Thoracic aorta (tissue), 2 donors: ENCODE results near the gene KCNK13. TPM values are rescaled to one million over a fixed set of nuclear protein-coding genes. Genes with fewer than 3 reads are reported as not detected.
"Not testable (repeated sequence)": the region's sequence is repeated elsewhere in the genome, so short reads cannot be mapped to it uniquely, and the experiment has no call there.

Experiments used
- ATAC-seq: fragments of 150-250 bp; one replicate; pipeline ENCODE4 v1.8.0; 2017; ENCODE audit warnings: low read depth; ENCODE audit not compliant: insufficient number of reproducible peaks, low FRiP score
- DNase-seq: peaks from one replicate; pipeline ENCODE4 v3.0.0-alpha.2; 2020; ENCODE audit warnings: low spot score
- H3K27ac ChIP-seq, 2 donors: fragments of 200-600 bp; sonication (generic); 1 replicate in 1 of 2; 2 replicates in 1 of 2; pipeline ENCODE4 v1.5.1; 2016; ENCODE audit warnings: mild to moderate bottlenecking in 2 of 2, moderate library complexity in 2 of 2
- H3K27me3 ChIP-seq: fragments of 200-600 bp; sonication (generic); replicated peaks from 2 replicates; pipeline ENCODE4 v1.6.0; 2016; ENCODE audit warnings: mild to moderate bottlenecking; ENCODE audit not compliant: insufficient read depth
- H3K36me3 ChIP-seq: fragments of 200-600 bp; sonication (generic); one replicate; pipeline ENCODE4 v1.5.1; 2016
- H3K4me1 ChIP-seq, 2 donors: fragments of 200-600 bp; sonication (generic); 1 replicate in 1 of 2; 2 replicates in 1 of 2; pipeline versions ENCODE4 v1.5.1 to v1.6.0; 2016; ENCODE audit warnings: low read depth in 2 of 2, mild to moderate bottlenecking in 1 of 2; ENCODE audit not compliant: control insufficient read depth in 1 of 2
- H3K4me3 ChIP-seq: fragments of 200-600 bp; sonication (generic); 2 replicates; pipeline ENCODE4 v1.5.1; 2016; ENCODE audit warnings: mild to moderate bottlenecking
- H3K9me3 ChIP-seq: fragments of 200-600 bp; sonication (generic); 2 replicates; pipeline ENCODE4 v1.5.1; 2016
- total RNA-seq, 2 donors: library from RNA; depleted of rRNA; stranded (reverse); fragments of >200 nt; gene quantifications; one replicate each; pipeline versions ENCODE4 v1.1.0 to v1.2.3, GENCODE V29; 2016
- TF ChIP-seq, protein P1 (sequence below): fragments of 200-600 bp; sonication (generic); IDR thresholded peaks from one replicate; pipeline ENCODE4 v1.5.1; 2019; ENCODE audit warnings: antibody characterized with exemption

KCNK13 gene
- total RNA-seq, 2 donors from 2014 or later, result 0.14 to 0.92 TPM

DNA sequence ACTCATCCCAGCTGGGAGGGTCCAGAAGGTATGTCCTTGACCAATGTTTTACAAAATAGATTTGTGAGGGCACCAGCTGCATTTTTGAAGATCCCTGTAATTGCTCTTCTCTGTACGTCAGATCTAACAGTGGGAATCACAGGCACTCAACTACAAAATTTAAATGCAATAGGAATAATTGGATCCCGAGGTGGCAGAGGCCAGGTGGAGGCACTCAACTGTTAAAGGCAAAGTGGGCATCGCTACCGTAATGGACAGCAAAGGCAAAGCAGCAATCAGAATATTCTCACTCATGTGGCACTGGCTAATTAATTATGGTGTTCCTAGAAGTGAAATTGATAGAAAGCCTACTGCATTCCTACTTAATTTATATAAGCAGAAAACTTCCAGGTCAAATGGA is 166.7 kb downstream of the KCNK13 start:
- H3K4me1 ChIP-seq, result no peaks in the 10 kb centered on the region
- no peaks in the 10 kb centered on the region for H3K36me3 ChIP-seq
- ATAC-seq (no peak), DNase-seq (no peak)
- H3K9me3 ChIP-seq, result no peaks in the 10 kb centered on the region
- no peaks in the 10 kb centered on the region for H3K27me3 ChIP-seq
- H3K27ac ChIP-seq, result no peak overlapping the region
- no peak overlapping the region for H3K4me3 ChIP-seq
- TF ChIP-seq, protein P1, sequence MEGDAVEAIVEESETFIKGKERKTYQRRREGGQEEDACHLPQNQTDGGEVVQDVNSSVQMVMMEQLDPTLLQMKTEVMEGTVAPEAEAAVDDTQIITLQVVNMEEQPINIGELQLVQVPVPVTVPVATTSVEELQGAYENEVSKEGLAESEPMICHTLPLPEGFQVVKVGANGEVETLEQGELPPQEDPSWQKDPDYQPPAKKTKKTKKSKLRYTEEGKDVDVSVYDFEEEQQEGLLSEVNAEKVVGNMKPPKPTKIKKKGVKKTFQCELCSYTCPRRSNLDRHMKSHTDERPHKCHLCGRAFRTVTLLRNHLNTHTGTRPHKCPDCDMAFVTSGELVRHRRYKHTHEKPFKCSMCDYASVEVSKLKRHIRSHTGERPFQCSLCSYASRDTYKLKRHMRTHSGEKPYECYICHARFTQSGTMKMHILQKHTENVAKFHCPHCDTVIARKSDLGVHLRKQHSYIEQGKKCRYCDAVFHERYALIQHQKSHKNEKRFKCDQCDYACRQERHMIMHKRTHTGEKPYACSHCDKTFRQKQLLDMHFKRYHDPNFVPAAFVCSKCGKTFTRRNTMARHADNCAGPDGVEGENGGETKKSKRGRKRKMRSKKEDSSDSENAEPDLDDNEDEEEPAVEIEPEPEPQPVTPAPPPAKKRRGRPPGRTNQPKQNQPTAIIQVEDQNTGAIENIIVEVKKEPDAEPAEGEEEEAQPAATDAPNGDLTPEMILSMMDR, result no peak

DNA sequence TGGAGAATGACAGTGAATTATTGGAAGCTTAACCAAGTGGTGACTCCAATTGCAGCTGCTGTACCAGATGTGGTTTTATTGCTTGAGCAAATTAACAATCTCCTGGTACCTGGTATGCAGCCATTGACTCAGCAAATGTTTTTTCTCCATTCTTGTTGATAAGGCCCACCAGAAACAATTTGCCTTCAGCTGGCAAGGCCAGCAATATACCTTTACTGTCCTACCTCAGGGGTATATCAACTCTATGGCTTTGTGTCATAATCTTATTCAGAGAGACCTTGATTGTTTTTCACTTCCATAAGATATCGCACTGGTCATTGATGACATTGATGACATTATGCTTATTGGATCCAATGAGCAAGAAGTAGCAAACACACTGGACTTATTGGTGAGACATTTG is 168.1 kb downstream of the KCNK13 start:
- not testable (repeated sequence) for ATAC-seq, H3K9me3 ChIP-seq, H3K27me3 ChIP-seq, H3K4me3 ChIP-seq, H3K36me3 ChIP-seq, H3K4me1 ChIP-seq, H3K27ac ChIP-seq, DNase-seq

Other genes with a start within 250 kb of the KCNK13 start
- gene EFCAB11, start 107.3 kb upstream of the KCNK13 start, total RNA-seq, result 1 to 10 TPM; 3.1 to 8.9 TPM
- 10 to 100 TPM; 11.2 to 21.4 TPM for gene TDP1, start 106.1 kb upstream of the KCNK13 start, total RNA-seq
- 100 to 1,000 TPM in 1 of 2 donors, 10 to 100 TPM in 1; 95.7 to 112 TPM for gene PSMC1, start 194.6 kb downstream of the KCNK13 start, total RNA-seq